A673 (cell line): Measurements from ENCODE around the gene GNAI2.

Source experiments
- CTCF ChIP-seq: fragments of 300-800, 200-600 bp; sonication (generic); conservative IDR thresholded peaks from 2 replicates; pipeline ENCODE4 v1.5.1; 2017; ENCODE audit warnings: low read depth, mild to moderate bottlenecking, antibody characterized with exemption, low read length, moderate library complexity, mixed read lengths
- EZH2 ChIP-seq: fragments of 200-600 bp; sonication (generic); IDR thresholded peaks from 2 replicates; pipeline ENCODE4 v1.6.1; 2017; ENCODE audit warnings: borderline replicate concordance, low read depth, mild to moderate bottlenecking, mixed read lengths, antibody characterized with exemption, low read length; ENCODE audit not compliant: poor library complexity, severe bottlenecking

GRCh38 chr3:50233176-50233575, 2.8 kb upstream of the GNAI2 start:
- TF ChIP-seq CTCF (no peak), EZH2 (no peak)
